HT-29 (cell line): ENCODE measurements around the gene LRP2BP. TPM values are rescaled to one million over a fixed set of nuclear protein-coding genes. Genes with fewer than 3 reads are reported as not detected.
"Not testable (repeated sequence)": the region's sequence is repeated elsewhere in the genome, so short reads cannot be mapped to it uniquely, and the experiment has no call there.

Experiments
- DNase-seq: peaks from one replicate; pipeline ENCODE4 v3.0.0-alpha.2; 2015; ENCODE audit warnings: low spot score
- total RNA-seq: library from RNA; depleted of rRNA; stranded (reverse); fragments of >200 nt; shearing (Covaris generic); gene quantifications from 2 replicates; pipeline ENCODE4 v1.2.3, GENCODE V29; 2014

LRP2BP gene
- total RNA-seq, 1 experiment from 2014 or later = 0.61 TPM

DNA sequence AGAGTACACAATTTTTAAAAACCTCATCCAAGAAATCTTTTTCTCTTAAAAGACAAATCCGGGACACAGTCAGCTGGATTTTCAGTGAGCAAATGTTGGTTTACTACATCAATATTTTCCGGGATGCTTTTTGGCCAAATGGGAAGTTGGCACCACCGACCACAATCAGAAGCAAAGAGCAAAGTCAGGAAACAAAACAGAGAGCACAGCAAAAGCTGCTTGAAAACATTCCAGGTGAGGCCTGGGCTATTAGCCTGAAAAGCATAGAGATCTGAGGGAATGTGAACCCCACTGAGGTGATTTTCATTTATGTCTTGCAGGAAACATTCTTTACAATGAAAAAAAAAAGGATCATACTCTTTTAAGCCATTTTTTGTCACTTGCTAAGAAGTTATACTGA lies 33.9 kb downstream of the LRP2BP start:
- no peak for DNase-seq

DNA sequence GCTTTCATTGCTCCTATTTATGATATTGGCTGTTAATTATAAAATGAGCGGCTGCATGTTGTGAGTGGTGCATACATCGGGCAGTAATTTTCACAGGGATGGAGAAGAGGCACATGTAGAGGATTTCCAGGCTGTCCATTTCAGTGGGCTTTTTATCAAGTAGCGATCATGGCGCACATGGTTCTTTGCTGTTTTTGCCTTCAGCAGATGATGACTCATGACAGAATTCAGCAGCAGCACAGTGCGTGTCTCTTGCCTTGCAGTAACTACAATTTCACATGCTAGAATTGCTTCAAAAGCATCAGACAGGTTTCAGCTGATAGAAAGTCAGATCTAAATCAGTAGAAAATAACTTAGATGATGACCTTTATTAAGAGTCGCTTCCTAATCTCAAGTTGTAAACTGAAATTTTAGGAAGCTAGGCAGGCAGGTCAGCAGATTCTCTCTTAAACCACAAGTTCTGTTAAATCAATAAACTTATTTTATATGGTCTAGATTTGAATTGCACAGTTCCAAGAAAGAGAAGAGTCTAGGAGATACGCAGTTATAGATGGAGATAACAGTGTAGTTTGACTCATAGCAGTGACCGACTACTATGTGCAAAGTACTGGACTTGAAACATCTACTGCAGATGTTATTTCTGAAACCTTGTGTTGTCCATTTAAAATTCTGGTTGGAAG lies 35.8 kb downstream of the LRP2BP start:
- no peak for DNase-seq

DNA sequence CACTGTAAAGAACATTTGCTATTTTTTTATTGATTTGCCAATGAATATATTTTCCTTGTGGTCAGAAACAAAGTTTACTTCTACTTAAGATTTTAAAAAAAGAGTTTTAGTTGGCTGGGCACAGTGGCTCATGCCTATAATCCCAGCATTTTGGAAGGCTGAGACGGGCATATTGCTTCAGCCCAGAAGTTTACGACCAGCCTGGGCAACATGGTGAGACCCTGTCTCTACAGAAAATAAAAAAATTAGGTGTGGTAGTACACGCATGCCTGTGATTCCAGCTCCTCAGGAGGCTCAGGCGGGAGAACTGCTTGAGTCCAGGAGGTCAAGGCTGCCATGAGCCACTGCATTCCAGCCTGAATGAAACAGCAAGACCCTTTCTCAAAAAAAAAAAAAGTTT lies 36.8 kb downstream of the LRP2BP start:
- no peak for DNase-seq

DNA sequence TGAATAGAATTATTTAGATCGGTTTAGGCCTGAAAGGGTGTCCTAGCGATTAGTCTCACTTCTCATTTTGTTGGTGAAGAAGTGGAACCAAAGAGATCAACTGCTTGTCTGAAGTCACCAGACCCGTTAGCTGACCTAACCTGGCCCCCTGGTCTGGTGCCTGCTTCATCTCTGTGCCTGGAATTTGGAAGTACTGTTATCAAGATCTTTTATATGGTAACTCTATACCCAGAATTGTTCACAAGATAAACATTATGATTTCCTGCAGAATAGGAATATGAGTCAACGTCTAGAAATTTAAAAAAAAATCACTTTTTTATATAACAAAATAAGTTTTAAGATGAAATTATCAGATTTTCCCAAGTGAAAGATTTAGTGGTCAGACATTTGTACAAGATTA lies 37.2 kb downstream of the LRP2BP start:
- no peak for DNase-seq

DNA sequence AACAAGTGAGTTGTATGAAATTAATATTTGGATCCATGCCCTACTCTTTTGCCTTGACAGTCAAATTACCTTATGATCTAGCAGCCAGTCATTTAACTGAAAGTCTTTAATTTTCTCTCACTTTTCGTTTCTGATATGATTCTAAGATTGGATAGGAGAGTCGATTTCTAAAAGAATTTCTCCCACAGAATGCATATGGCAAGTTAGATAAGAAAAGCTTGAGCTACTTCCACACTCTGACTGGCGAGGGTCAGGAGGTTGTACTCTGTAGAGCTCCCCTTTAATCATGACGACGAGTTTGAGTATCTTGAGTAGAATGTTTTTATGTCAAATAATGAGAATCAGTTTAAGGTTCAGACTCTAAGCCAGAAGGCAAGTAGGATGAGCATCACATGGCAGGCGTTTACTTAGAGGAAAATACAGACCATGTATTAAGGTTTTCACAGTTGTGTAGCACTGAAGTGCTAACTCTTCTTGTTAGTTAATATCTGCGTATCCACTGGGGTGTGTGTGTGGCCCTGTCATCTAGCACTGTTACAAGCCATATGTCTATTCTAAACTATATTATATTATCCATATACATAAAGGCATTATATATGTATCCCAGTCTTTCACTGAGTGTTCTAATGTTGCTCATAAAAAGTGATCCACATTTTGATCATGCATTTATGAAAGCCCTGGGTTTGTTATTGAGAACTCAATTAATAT lies 37.8 kb downstream of the LRP2BP start:
- no peak for DNase-seq

DNA sequence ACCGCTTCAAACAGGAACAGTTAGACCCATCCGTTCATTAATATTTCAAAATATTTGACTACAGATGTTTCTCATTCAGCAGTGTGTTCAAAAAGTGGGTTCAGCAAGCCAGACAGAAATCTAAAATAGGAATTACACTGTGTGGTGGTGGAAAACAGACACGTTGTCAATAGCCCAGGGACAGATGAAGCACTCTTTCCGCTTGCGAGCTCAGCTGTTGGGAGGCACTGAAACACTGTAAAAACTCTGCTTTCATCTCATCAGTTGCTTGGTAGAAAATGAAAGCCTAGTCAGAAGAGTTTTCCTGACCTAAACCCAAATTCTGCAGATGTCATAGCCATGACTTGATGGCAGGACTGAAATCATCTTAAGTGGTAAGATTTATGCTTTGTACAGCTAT lies 38.5 kb downstream of the LRP2BP start:
- no peak for DNase-seq

DNA sequence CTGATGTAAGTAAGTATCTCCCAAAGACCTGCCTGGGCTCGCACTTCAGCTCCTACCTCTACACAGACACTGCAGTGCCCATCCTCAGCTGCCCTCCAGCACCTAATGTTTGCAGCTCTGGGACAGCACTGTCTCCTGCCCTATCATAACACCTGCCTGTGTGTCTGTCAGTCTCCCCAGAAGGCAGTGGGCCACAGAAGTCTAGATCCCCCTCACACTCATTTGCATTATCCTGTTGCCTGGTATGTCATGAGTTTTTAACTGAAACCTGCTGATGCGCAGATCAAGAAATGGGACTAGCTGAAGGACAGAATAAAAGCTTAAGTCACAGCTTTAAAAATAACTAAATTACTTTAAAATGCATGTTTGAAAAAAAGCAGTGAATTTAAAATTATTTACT lies 43.0 kb downstream of the LRP2BP start:
- no peak for DNase-seq

DNA sequence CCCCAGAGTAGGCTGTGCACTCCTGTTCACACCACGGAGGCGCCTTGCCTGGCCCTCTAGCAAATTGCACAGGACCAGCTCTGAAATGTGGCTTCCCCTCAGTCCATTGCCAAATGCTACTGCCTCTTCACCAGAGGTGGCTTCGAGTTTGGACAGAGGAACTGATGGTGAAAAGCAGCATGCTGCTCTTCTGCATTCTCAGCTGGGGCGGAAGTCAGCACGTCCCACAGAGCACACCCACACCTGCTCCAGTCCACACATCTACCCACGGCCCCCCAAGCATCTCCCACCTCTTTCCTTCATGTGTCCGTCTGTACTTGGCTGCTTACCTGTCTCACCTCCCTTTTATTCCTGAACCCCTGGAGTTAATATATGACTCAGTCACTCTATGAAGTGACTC lies 43.5 kb downstream of the LRP2BP start:
- DNase-seq = no peak

DNA sequence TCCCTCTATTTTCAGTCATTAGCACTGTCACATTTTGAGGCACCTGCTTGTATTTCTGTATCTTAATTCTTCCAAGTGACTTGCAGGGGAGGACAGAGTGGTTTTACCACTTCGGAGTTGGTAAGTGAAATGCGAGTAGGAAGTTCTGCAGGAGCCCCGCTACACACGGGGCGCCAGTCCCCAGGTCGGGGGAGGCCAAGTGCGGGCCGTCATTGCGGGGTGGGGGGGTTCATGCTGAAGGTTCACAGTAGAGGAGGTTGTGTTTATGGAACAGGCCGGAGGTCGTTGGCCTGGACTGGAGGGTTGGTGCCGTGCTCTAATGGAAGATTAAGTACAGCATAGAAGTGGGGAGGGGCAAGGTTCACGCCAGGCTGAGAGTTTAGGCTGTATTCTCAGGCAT lies 44.0 kb downstream of the LRP2BP start:
- no peak for DNase-seq

DNA sequence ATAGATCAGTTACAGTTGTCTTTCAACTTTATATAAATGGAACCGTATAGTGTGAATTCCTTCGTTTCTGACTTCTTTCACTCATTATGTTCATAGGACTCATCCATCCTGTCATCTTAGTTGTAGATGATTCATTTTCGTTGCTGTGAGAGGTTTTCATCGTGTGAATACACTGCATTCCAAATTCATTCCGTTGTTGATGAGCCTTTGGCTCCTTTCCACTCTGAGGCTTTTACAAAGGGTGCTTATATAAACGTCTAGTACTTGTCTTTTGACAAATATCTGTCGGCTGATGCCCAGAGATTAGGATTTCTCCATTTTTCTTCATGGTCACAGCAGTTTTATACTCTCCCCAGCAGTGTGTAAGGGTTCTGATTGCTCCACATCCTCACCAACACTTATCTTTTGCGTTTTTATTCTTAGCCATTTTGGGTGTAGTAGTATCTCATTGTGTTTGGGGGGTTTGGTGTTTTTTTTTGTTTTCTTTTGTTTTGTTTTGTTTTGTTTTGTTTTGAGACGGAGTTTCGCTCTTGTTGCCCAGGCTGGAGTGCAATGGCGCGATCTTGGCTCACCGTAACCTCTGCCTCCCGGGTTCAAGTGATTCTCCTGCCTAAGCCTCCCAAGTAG lies 48.6 kb downstream of the LRP2BP start:
- no peak for DNase-seq

DNA sequence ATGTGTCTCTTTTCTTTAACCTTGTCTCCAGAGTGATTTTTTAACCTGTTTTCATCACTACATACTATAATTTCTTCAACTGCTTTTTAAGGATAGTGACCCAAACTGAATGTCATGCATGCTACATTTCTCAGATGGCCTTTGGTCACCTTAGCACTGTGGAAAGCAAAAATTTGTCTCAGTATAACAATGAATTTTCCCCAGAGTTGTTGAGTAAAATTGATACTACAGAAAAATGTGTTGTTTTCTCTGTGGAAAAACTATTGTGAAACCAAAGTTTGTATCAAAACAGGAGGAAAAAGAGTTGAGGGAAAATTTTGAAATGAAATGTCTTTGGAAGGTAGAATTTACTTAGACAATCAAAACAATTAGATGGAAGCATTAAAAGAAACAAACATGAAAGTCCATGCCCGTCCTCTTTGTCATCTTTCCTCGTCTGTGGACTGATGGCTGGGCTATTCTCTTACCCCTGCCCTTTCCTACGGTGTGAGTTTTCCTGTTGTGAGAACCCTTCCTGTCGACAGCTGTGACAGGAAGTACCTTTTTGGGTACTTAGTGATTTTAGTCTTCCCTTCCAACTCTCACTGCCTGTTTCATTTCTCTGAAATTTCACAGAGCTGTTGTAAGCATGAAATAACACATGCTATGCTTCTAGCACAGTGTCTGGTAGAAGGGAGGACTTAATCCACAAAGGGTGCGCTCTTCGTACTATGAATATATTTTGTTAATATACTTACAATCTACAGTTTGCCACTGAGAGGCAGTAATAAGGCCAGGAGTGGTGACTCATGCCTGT lies 50.8 kb downstream of the LRP2BP start:
- DNase-seq = no peak

DNA sequence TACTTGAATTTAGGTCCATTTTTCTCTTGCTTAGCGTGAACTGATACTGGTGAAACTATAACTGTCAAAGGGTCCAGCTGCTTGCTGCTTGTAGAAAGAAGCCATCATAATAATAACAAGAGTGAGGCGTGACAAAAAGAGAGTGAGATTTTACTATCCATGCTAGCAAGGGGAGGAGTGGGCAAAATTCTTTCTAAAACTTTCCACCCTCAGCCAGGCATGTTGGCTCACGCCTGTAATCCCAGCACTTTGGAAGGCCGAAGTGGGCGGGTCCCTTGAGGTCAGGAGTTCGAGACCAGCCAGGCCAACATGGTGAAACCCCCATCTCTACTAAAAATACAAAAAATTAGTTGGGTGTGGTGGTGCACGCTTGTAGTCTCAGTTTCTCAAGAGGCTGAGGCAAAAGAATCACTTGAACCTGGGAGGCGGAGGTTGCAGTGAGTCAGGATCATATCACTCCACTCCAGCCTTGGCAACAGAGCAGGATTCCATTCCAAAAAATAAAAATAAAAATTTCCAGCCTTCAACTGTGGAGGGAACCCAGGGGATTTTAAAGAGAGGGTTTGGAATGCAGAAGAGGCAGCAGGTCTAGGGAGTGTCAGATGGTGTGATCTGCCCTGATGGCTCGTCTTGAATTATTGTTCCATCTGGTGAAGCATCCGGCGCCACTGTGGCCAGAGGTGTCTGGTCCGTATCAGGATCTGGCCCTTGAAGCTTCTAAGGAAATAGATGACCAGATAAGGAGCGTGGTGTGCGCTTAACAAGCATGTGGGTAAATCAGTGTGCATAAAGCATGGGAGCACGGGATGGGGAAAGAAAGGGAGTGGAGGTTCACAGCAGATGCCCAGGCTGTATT lies 51.8 kb downstream of the LRP2BP start:
- no peak for DNase-seq

DNA sequence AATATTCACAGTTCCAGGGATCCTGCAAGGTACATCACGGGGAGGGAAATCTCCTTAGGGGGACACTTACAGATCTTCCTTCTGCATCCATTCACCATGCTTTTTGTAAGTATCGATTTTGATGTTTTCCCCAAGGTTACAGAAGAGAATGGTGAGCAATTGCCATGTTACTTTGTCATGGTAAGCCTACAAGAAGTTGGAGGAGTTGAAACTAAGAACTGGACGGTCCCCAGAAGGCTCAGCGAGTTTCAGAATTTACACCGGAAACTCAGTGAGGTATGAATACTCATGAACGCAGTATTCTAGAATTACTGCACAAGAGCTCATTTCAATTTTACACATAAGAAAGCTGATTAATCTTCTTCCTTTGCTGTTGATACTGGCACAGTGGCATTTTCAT lies 53.9 kb downstream of the LRP2BP start:
- DNase-seq = no peak

DNA sequence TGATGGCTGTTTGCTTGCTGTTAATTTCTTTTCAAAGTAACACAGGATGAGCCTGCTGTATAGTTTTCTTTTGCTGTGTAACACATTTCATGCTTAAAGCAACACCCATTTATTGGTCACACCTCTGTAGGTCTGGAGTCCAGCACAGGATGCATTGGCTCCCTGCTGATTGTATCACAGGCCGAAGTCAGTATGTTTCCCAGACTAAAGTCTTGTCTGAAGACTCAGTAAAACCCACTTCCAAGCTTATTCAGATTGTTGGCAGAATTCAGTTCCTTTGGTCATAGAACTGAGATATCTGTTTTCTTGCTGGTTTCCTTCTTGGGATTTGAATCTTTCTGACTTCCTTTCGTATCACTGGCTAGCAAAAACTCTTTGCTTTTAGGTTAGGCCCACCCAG lies 54.3 kb downstream of the LRP2BP start:
- no peak for DNase-seq

DNA sequence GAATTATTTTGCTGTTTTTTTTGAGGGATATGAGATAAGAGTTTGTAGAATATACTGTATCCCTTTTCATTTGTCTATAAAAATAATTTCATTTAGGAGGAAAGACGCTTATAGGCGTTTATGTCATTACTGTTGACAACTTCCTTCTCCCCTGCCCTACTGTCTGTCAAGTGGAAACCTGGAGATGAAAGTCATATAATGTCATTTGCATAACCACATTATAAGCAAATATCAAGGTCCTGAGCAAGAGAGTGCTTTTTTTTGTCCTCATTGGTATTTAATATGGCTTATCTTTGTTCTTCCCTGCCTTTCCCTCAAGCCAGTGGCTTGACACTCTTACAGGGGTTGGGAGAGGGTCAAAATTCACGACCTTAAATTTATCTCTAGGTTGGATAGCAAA lies 55.8 kb downstream of the LRP2BP start:
- no peak for DNase-seq

DNA sequence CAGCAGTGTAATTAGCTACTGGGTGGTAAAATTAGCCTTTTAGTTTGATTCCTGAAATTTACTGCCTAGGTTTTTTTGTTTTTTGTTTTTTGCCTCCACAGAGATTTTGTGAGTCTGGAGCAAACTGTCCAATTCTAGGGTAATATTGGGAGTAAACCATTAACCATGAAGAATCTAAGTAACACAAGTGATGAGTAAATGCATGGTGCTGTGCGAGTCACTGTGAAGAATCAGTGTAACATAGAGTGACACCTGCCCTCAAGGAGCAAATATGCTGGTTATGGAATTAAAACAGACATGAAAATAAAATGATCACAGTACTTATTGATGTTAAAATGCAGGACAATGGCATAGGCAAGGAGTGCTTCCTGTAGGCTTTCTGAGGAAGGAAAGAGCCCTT lies 60.1 kb downstream of the LRP2BP start:
- DNase-seq = no peak

DNA sequence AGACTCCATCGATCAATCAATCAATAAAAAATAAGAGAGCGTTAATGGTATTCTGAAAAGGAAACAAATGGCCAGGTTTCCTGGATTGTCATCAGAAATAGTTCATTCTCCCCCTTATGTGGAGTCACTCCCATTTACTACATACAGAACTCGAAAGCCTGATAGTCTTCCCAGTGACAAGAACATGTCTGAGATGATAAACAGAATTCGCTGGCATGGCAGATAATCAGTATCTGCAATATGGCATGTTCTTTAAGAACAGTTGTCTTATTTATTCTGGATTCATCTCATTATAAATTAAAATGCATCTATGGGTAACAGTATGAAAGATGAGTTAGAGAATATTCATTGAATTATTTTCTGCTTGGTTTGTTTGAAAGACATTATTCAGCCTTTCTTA lies 61.4 kb downstream of the LRP2BP start:
- DNase-seq = no peak

DNA sequence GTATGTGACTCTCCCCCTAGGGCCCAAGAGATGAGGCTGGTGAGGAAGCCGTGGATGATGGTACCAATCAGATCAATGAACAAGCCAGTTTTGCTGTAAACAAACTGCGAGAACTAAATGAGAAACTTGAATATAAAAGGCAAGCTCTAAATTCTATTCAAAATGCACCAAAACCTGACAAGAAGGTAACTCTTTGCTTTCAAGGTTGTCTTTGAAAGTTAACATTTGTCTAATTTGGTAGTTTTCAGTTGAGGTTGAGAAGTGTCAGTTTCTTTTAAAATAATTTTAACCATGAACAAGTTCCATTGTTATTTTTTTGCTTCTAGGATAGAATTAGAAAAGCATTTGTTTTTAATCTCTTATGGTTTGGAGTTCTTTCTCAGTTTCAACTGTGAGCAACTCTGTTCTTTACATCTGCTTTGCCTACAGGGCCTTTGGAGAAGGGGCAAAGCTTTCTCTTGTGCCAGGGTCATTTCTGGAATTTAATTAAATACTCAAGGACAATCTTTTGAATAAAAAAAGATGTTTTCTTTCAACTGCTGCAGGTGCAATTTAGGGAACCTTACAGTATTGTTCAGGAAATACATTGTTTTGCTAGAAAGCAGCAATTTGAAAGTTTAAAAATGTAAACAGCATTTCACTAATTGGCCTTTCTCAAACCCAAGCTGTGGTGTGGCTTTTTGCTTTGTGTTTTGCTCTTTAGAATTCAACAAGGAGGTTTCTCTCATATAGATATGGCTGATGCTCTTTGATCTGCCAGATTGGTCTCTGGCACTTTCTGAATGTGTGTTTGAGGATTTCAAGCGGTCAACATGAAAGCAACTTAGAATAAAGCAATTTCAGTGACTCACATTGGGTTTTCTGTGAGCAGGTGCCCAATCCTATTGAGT lies 62.9 kb downstream of the LRP2BP start:
- no peak for DNase-seq

DNA sequence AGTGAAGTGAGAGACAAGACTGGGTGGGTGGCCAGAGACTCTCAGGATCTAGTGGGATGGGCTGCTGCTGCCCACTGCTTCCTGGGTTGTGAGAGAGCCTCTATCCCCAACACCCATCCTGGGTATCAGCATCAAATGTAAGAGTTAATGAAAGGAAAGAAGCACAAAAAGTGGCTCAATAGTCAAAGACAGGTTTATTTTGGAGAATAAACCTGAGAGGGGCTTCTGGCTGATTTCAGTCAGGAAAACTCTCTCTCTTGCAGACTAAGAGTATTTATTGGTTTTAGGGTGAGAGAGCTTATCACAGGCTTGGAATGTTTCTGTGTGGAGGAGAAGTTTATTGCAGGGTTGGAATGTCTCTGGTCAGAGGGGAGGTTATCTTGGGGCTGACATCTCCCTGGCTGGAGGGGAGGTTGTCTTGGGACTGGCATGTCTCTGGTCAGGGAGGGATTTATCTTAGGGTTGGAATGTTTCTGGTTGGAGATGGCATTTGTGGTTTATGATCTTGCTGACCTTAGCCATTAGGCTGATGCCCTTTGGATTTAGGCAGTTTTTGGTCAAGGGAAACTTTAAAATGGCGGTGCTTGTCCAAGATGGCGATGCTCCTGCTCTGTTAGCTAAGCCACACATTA lies 65.7 kb downstream of the LRP2BP start:
- not testable (repeated sequence) for DNase-seq

DNA sequence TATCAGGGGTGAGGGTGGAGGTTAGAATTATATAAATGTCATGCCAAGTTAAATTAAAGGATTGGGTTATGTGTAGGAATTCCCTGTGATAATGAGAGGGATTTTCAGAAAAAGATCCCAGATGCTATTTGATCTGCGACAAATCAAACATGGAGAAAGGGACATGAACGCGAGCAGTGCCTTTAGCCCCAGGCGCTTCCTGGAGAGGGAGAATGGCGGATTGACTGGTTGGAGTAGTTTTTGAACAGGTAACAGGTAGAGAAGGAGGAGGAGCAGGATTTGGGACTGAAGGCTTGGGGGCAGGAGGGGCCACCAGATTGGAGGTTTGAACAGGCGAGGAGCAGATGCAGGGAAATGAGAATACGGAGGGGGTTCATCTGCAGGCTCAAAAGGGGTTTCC lies 67.1 kb downstream of the LRP2BP start:
- no peak for DNase-seq
